ENCODE measurements around the gene BPIFB1. TPM values are rescaled to one million over a fixed set of nuclear protein-coding genes. Genes with fewer than 3 reads are reported as not detected.

The BPIFB1 gene
- total and polyA plus RNA-seq, 2 of the 13 experiments (the other 11 are each of a cell fraction or from before 2014, with no cell fraction given): 0.82 to 4.4 TPM

GRCh38 chr20:33305589-33306057 lies 22.6 kb downstream of the BPIFB1 start:
- no peak overlapping the region for H3K4me3 ChIP-seq (replicated peaks in 1 of 3; ENCODE audit: insufficient read depth in 1 of 3, low read depth in 2 of 3, low read length in 3 of 3)
- H3K9ac ChIP-seq (ENCODE audit: insufficient read depth, low read depth, low read length): no peak overlapping the region
- no peaks in the 10 kb centered on the region for H3K9me3 ChIP-seq (ENCODE audit: low read length)
- ChIA-PET POLR2A (interaction anchor here (0.7 kb wide), 1 partner anchor 401 kb away, joined by 3 read pairs; no protein-coding TSS in a partner anchor), CTCF (ENCODE audit: low intra/inter-chr PET ratio, low total read pairs) (no interaction called here)
- H3K27ac ChIP-seq (ENCODE audit: extremely low read length, insufficient read depth, low read length): no peak overlapping the region
- H2AFZ ChIP-seq (ENCODE audit: low read length): no peak overlapping the region
- DNase-seq (ENCODE audit: low spot score): no peak
- H3K79me2 ChIP-seq (ENCODE audit: insufficient read depth, low read length): no peaks in the 10 kb centered on the region
- H4K20me1 ChIP-seq (ENCODE audit: insufficient read depth, low read length): no peaks in the 10 kb centered on the region
- peaks cover 5 to 43% of the 10 kb centered on the region in 2 experiments; a peak in 3 of 5 replicates for H3K27me3 ChIP-seq (ENCODE audit: control insufficient read depth in 1 of 2, insufficient read depth in 2 of 2, low read length in 2 of 2)
- BruUV-seq (replicated peaks): no TSS peak
- TF ChIP-seq NR3C1 (CRISPR knock-in tag; IDR thresholded peaks at IDR 0.05) (no peak), FOXO4 (CRISPR knock-in tag; conservative IDR thresholded peaks at IDR 0.05) (no peak), HOXA9 (CRISPR knock-in tag; IDR thresholded peaks at IDR 0.05; ENCODE audit: borderline replicate concordance) (0 out of 2 replicates have a peak, but pooled peaks have one; percentile 18)
- intact Hi-C loops (cut with micrococcal nuclease; ENCODE audit: unreplicated experiment): no loop called here
- no peaks in the 10 kb centered on the region for H3K36me3 ChIP-seq (replicated peaks in 1 of 2; ENCODE audit: control insufficient read depth in 1 of 2, insufficient read depth in 2 of 2, low read length in 2 of 2)
- H3K4me1 ChIP-seq (ENCODE audit: insufficient read depth, low read length): peaks cover 8% of the 10 kb centered on the region; the same call in 1 of the 2 replicates
- ATAC-seq: no peak
- in situ Hi-C loops (cut with HindIII; ENCODE audit: extremely low pct_ligation_motif_present, low pct_unique_long_range_greater_than_20kb): no loop called here
- FAIRE-seq: no peak
- WGBS (ENCODE audit: low lambda C conversion rate): 5% methylated on average over 5 of the region's 5 CpGs
- H3K4me2 ChIP-seq (ENCODE audit: low read depth, low read length): no peak overlapping the region

GRCh38 chr20:33306228-33306627 lies 23.2 kb downstream of the BPIFB1 start:
- TF ChIP-seq ZBTB2 (CRISPR knock-in tag; IDR thresholded peaks at IDR 0.05; ENCODE audit: low read depth) (no peak), ZNF280D (CRISPR knock-in tag; IDR thresholded peaks at IDR 0.05) (no peak), ZNF629 (CRISPR knock-in tag; conservative IDR thresholded peaks at IDR 0.05) (peak; percentile 85)
- no TSS peak for BruUV-seq (replicated peaks)
- Histone ChIP-seq H3K9ac (ENCODE audit: insufficient read depth, low read depth, low read length) (no peak overlapping the region), H3K4me2 (ENCODE audit: low read depth, low read length) (no peak overlapping the region), H3K79me2 (ENCODE audit: insufficient read depth, low read length) (no peaks in the 10 kb centered on the region), H3K27ac (ENCODE audit: extremely low read length, insufficient read depth, low read length) (no peak overlapping the region), H3K9me3 (ENCODE audit: low read length) (no peaks in the 10 kb centered on the region), H3K27me3 (ENCODE audit: control insufficient read depth in 1 of 2, insufficient read depth in 2 of 2, low read length in 2 of 2) (peaks cover 3 to 37% of the 10 kb centered on the region in 2 experiments; a peak in 3 of 5 replicates), H2AFZ (ENCODE audit: low read length) (no peak overlapping the region), H4K20me1 (ENCODE audit: insufficient read depth, low read length) (no peaks in the 10 kb centered on the region), H3K4me1 (ENCODE audit: insufficient read depth, low read length) (peaks cover 12% of the 10 kb centered on the region; the same call in 1 of the 2 replicates), H3K36me3 (replicated peaks in 1 of 2; ENCODE audit: control insufficient read depth in 1 of 2, insufficient read depth in 2 of 2, low read length in 2 of 2) (no peaks in the 10 kb centered on the region), H3K4me3 (replicated peaks in 1 of 3; ENCODE audit: insufficient read depth in 1 of 3, low read depth in 2 of 3, low read length in 3 of 3) (no peak overlapping the region)
- POLR2A ChIA-PET: no interaction called here
- intact Hi-C loops (cut with micrococcal nuclease; ENCODE audit: unreplicated experiment): no loop called here
- 11% methylated on average over 3 of the region's 3 CpGs for WGBS (ENCODE audit: low lambda C conversion rate)
- no peak for FAIRE-seq
- in situ Hi-C loops (cut with HindIII; ENCODE audit: extremely low pct_ligation_motif_present, low pct_unique_long_range_greater_than_20kb): no loop called here
- DNase-seq (ENCODE audit: low spot score): no peak
- no peak for ATAC-seq
- CTCF ChIA-PET (ENCODE audit: low intra/inter-chr PET ratio, low total read pairs): no interaction called here

Measured in HepG2 (cell line).